HepG2 (cell line): ENCODE data around the gene WNT3. TPM values are rescaled to one million over a fixed set of nuclear protein-coding genes. Genes with fewer than 3 reads are reported as not detected.

Experiments
- ATAC-seq: fragments of 200-7000 bp; cut with Tn5 transposase; 3 replicates; pipeline ENCODE4 v1.9.1; 2020; ENCODE audit warnings: mild to moderate bottlenecking, moderate library complexity
- BruUV-seq: library from RNA; stranded (reverse); fragments of 400-500 nt; replicated peaks from 2 replicates; lab custom pipeline; 2021; lab: Mats Ljungman, UMichigan
- CTCF ChIA-PET: fragments of 300-600 bp; formaldehyde crosslinking; extraction: SDS; loops from one replicate; lab custom pipeline; 2021; ENCODE audit warnings: low total read pairs, inconsistent platforms, low intra/inter-chr PET ratio; lab: Yijun Ruan, JAX
- POLR2A ChIA-PET: fragments of 350-600 bp; sonication (Branson Sonifier 250); formaldehyde crosslinking; loops from one replicate; lab custom pipeline; 2020; ENCODE audit warnings: antibody characterized with exemption, inconsistent platforms; lab: Yijun Ruan, JAX
- DNase-seq: peaks from one replicate; pipeline ENCODE4 v3.0.0-alpha.2; 2015; ENCODE audit warnings: low spot score
- FAIRE-seq: peaks from 3 replicates; lab custom pipeline; 2011; peaks lifted over from hg19 to GRCh38; lab: Jason Lieb, UNC
- H2AFZ ChIP-seq: one replicate; pipeline ENCODE4 v1.6.1; 2011; ENCODE audit warnings: low read length, inconsistent platforms
- H3K27ac ChIP-seq: fragments of 300-600 bp; 3 replicates; pipeline ENCODE4 v1.8.0; 2011; ENCODE audit warnings: mixed run types, mild to moderate bottlenecking, mixed read lengths, low read length, inconsistent platforms; ENCODE audit not compliant: insufficient read depth; ENCODE audit errors: extremely low read length
- H3K27me3 ChIP-seq, 2 experiments: fragments of 200-600 bp in 1 of 2; 2 replicates in 1 of 2; 3 replicates in 1 of 2; pipeline versions ENCODE4 v1.6.0 to v1.8.0; 2011; ENCODE audit warnings: low read length in 2 of 2, mild to moderate bottlenecking in 2 of 2, moderate library complexity in 2 of 2, inconsistent platforms in 1 of 2; ENCODE audit not compliant: insufficient read depth in 2 of 2, control insufficient read depth in 1 of 2
- H3K36me3 ChIP-seq, 2 experiments: fragments of 200-600 bp in 1 of 2; replicated peaks in 1 of 2; 2 replicates in 1 of 2; 3 replicates in 1 of 2; pipeline versions ENCODE4 v1.5.1 to v1.8.0; 2011; ENCODE audit warnings: low read length in 2 of 2, inconsistent platforms in 1 of 2; ENCODE audit not compliant: insufficient read depth in 2 of 2, control insufficient read depth in 1 of 2
- H3K4me1 ChIP-seq: 2 replicates; pipeline ENCODE4 v1.5.1; 2012; ENCODE audit warnings: low read length, inconsistent platforms; ENCODE audit not compliant: insufficient read depth
- H3K4me2 ChIP-seq: 2 replicates; pipeline ENCODE4 v1.6.0; 2011; ENCODE audit warnings: low read depth, low read length, inconsistent platforms
- H3K4me3 ChIP-seq, 3 experiments: fragments of 200-600 bp in 1 of 3; sonication (generic), shearing (Covaris generic) in 1 of 3; replicated peaks in 1 of 3; 2 replicates each; pipeline ENCODE4 v1.5.1; 2011 to 2016; ENCODE audit warnings: low read length in 3 of 3, inconsistent platforms in 2 of 3, low read depth in 2 of 3, mild to moderate bottlenecking in 2 of 3, control low read depth in 1 of 3, mixed read lengths in 1 of 3; ENCODE audit not compliant: insufficient read depth in 1 of 3
- H3K79me2 ChIP-seq: one replicate; pipeline ENCODE4 v1.6.1; 2011; ENCODE audit warnings: low read length, inconsistent platforms; ENCODE audit not compliant: insufficient read depth
- H3K9ac ChIP-seq: 2 replicates; pipeline ENCODE4 v1.6.0; 2011; ENCODE audit warnings: mild to moderate bottlenecking, low read depth, low read length, inconsistent platforms; ENCODE audit not compliant: insufficient read depth
- H3K9me3 ChIP-seq: 2 replicates; pipeline ENCODE4 v1.5.1; 2012; ENCODE audit warnings: mild to moderate bottlenecking, low read length
- H4K20me1 ChIP-seq: 2 replicates; pipeline ENCODE4 v1.6.0; 2011; ENCODE audit warnings: inconsistent platforms, mild to moderate bottlenecking, low read length, moderate library complexity; ENCODE audit not compliant: insufficient read depth
- ESRRA ChIP-seq: sonication (generic); formaldehyde crosslinking; IDR thresholded peaks from 2 replicates; pipeline ENCODE4 v1.5.1; 2020; ENCODE audit warnings: mild to moderate bottlenecking, low read depth, missing genetic modification reagents
- FOSL2 ChIP-seq: sonication (generic); formaldehyde crosslinking; IDR thresholded peaks from 2 replicates; pipeline ENCODE4 v1.4.0; 2020; ENCODE audit warnings: missing genetic modification reagents
- HNRNPL ChIP-seq: fragments of 200-400 bp; formaldehyde crosslinking; IDR thresholded peaks from 2 replicates; pipeline ENCODE4 v1.6.1; 2017; ENCODE audit warnings: mild to moderate bottlenecking, low read depth, low read length
- PBX2 ChIP-seq: IDR thresholded peaks from 2 replicates; pipeline ENCODE4 v1.6.1; 2016; ENCODE audit warnings: control low read depth
- XBP1 ChIP-seq: sonication (generic); formaldehyde crosslinking; IDR thresholded peaks from 2 replicates; pipeline ENCODE4 v1.5.0; 2020; ENCODE audit warnings: missing genetic modification reagents
- ZNF788 ChIP-seq: sonication (generic); formaldehyde crosslinking; IDR thresholded peaks from 2 replicates; pipeline ENCODE4 v1.5.0; 2020; ENCODE audit warnings: mild to moderate bottlenecking, missing genetic modification reagents, borderline replicate concordance
- WGBS: methylation state at CpG from one replicate; pipeline ENCODE4 v1.1.6; 2017; ENCODE audit warnings: low lambda C conversion rate; 5-methylcytosine and 5-hydroxymethylcytosine counted together
- in situ Hi-C: cut with HindIII; loops from 2 replicates; pipeline ENCODE4 v1.10.0; 2017; ENCODE audit warnings: low pct_unique_long_range_greater_than_20kb; ENCODE audit not compliant: extremely low pct_ligation_motif_present
- intact Hi-C: fragments of 100-400 bp; cut with micrococcal nuclease; formaldehyde crosslinking; loops from one replicate; pipeline ENCODE4 v1.10.0; 2022; ENCODE audit not compliant: unreplicated experiment
- polyA plus RNA-seq, 8 experiments: library from polyadenylated mRNA; depleted of rRNA in 3 of 8; stranded (reverse) in 7 of 8; unstranded in 1 of 8; fragments of >200 nt; fragmentation: Illumina TruSeq in 4 of 8; extraction: Trizol in 4 of 8; gene quantifications; 2 replicates each; pipeline versions ENCODE4 v1.2.1 to v1.2.3, GENCODE V29; 2011 to 2016; ENCODE audit warnings: low read depth in 4 of 8, missing spikeins in 1 of 8, mixed read lengths in 1 of 8; ENCODE audit not compliant: insufficient read depth in 1 of 8
- total RNA-seq, 5 experiments: library from RNA; depleted of rRNA; stranded (reverse); fragments of >200 nt; fragmentation: Illumina TruSeq; extraction: Trizol; gene quantifications; 2 replicates each; pipeline ENCODE4 v1.2.3, GENCODE V29; 2016; ENCODE audit warnings: low read depth in 1 of 5

WNT3 gene
- total and polyA plus RNA-seq, 2 of the 13 experiments (the other 11 are each of a cell fraction or from before 2014, with no cell fraction given) = 8.5 to 10.3 TPM

- Histone ChIP-seq H3K27me3 (0 out of 5 replicates have a peak, but pooled peaks cover 0 to 8% of the 10 kb centered on the region in 2 experiments), H4K20me1 (no peaks in the 10 kb centered on the region), H3K4me2 (no peak overlapping the region)
- no peak for ATAC-seq
- TF ChIP-seq XBP1 (CRISPR knock-in tag) (no peak), HNRNPL (peak; percentile 4; the same call in 1 of the 2 replicates), FOSL2 (CRISPR knock-in tag) (0 out of 2 replicates have a peak, but pooled peaks have one; percentile 25)
- TF ChIP-seq, all 625 proteins: peak for 2
- no peak overlapping the region for H3K4me3 ChIP-seq
- no peak overlapping the region for H2AFZ ChIP-seq
- peaks cover 59% of the 10 kb centered on the region for H3K4me1 ChIP-seq
- WGBS = 91% methylated on average over 10 of the region's 10 CpGs
- no peaks in the 10 kb centered on the region for H3K9me3 ChIP-seq
- BruUV-seq = no TSS peak
- no peak overlapping the region for H3K27ac ChIP-seq
- CTCF ChIA-PET = no interaction called here
- no peaks in the 10 kb centered on the region for H3K36me3 ChIP-seq
- no peak overlapping the region for H3K9ac ChIP-seq
- DNase-seq = no peak
- POLR2A ChIA-PET = no interaction called here
- intact Hi-C loops (no loop called here), in situ Hi-C loops (no loop called here)
- FAIRE-seq = no peak
- no peaks in the 10 kb centered on the region for H3K79me2 ChIP-seq
Measured at GRCh38 chr17:46774108-46774737, 44.3 kb downstream of the WNT3 start.

DNA sequence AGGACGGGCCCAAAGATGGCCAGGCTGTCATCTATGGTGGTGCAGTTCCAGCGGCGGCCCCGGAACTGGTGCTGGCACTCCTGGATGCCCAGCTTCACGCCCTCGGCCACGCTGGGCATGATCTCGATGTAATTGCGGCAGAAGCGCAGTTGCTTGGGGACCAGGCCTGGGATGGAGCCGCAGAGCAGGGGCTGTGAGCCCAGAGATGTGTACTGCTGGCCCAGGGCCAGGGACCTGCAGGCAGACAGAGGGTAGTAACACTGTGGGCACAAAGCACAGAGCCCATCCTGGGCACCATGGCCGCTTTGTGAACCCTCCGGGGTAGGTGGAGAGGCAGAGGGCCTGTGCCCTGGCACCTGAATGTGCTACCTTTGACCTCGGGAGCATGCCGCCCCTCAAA, 44.8 kb downstream of the WNT3 start:
- TF ChIP-seq ESRRA (CRISPR knock-in tag) = no peak
- peak; percentile 71 for TF ChIP-seq HNRNPL
- 0 out of 2 replicates have a peak, but pooled peaks have one; percentile 24 for TF ChIP-seq ZNF788
- no peak for TF ChIP-seq PBX2 (CRISPR knock-in tag)
- Histone ChIP-seq H3K27me3 (0 out of 5 replicates have a peak, but pooled peaks cover 0 to 5% of the 10 kb centered on the region in 2 experiments), H3K9me3 (no peaks in the 10 kb centered on the region), H3K27ac (no peak overlapping the region), H3K36me3 (no peaks in the 10 kb centered on the region), H3K79me2 (no peaks in the 10 kb centered on the region), H4K20me1 (no peaks in the 10 kb centered on the region), H3K4me1 (peaks cover 58% of the 10 kb centered on the region), H3K4me2 (no peak overlapping the region), H2AFZ (no peak overlapping the region), H3K4me3 (no peak overlapping the region), H3K9ac (no peak overlapping the region)
- no TSS peak for BruUV-seq
- FAIRE-seq (no peak), DNase-seq (no peak), ATAC-seq (no peak)
- ChIA-PET POLR2A (no interaction called here), CTCF (no interaction called here)
- WGBS = 96% methylated on average over 9 of the region's 15 CpGs
- intact Hi-C loops (no loop called here), in situ Hi-C loops (no loop called here)
